Tibial nerve (tissue), 4 donors: ENCODE measurements around the gene METTL17.

Source experiments
- CTCF ChIP-seq, 5 experiments: fragments of 200-600 bp in 3 of 5; fragments of 450-650 bp in 2 of 5; sonication (generic) in 3 of 5; IDR thresholded peaks; one replicate each; pipeline ENCODE4 v1.5.1; 2016 to 2019; ENCODE audit warnings: antibody characterized with exemption in 5 of 5, mild to moderate bottlenecking in 3 of 5, moderate library complexity in 2 of 5
- EP300 ChIP-seq, 2 donors: sonication (generic); formaldehyde crosslinking; IDR thresholded peaks; one replicate each; pipeline ENCODE4 v1.6.1; 2017; ENCODE audit warnings: antibody characterized with exemption in 2 of 2, mild to moderate bottlenecking in 1 of 2
- POLR2A ChIP-seq, 2 donors: fragments of 450-650 bp; IDR thresholded peaks; one replicate each; pipeline ENCODE4 v1.6.1; 2017; ENCODE audit warnings: antibody characterized with exemption in 2 of 2, mild to moderate bottlenecking in 2 of 2, moderate library complexity in 2 of 2

GRCh38 chr14:20996521-20996920 is 6.7 kb downstream of the METTL17 start:
- TF ChIP-seq POLR2A (IDR thresholded peaks at IDR 0.05) (no peak), CTCF (IDR thresholded peaks at IDR 0.05) (no peak), EP300 (IDR thresholded peaks at IDR 0.05) (no peak)
